ENCODE results near the gene HCN3. TPM values are rescaled to one million over a fixed set of nuclear protein-coding genes. Genes with fewer than 3 reads are reported as not detected.
"Not testable (repeated sequence)": the region's sequence is repeated elsewhere in the genome, so short reads cannot be mapped to it uniquely, and the experiment has no call there.

HCN3 gene
- 10 to 100 TPM in 1 of 5 donors, 1 to 10 TPM in 4; 1.1 to 13.6 (median 2.7) TPM for total RNA-seq
- polyA plus RNA-seq = 1 to 10 TPM in 2 of 3 donors, under 1 TPM in 1; 0.46 to 3.1 (median 1.1) TPM
- long read RNA-seq, donor 1, partial matches to known transcripts = 0 of 1 reads
- long read RNA-seq, donor 1, other reads (novel, unspliced or antisense) = 0 of 1 reads
- long read RNA-seq, donor 2 = 0 reads
- long read RNA-seq, donor 3 = 0 reads
- long read RNA-seq, donor 4 = 0 reads
- long read RNA-seq, donor 5 = 0 reads
- long read RNA-seq, donor 6 = 0 reads
- long read RNA-seq, donor 7, partial matches to known transcripts = 0 of 1 reads
- long read RNA-seq, donor 7, other reads (novel, unspliced or antisense) = 0 of 1 reads
- long read RNA-seq, donor 8 = 0 reads
- long read RNA-seq, donor 9 = 0 reads
- long read RNA-seq, donor 10 = 0 reads

- intact Hi-C loops (cut with DNase I; ENCODE audit: low total_unique reads) = no loop called here
- Histone ChIP-seq H3K4me3 (peak within 1 kb of the TSS; percentile 73 to 93 (median 82)), H3K4me1 (peaks cover 15 to 35% (median 29%) of the 10 kb centered on the region in 4 donors), H3K36me3 (peaks cover 0 to 3% (median under 1%) of the 10 kb centered on the region in 4 donors), H3K9me3 (no peaks in the 10 kb centered on the region), H3K27ac (peak within 1 kb of the TSS; percentile 61 to 83 (median 72)), H3K27me3 (no peaks in the 10 kb centered on the region)
- peak; percentile 99 for DNase-seq
- TF ChIP-seq CTCF (IDR thresholded peaks at IDR 0.05) (peak in 5 of 7 experiments; percentile 8 to 88 (median 64)), POLR2A (IDR thresholded peaks at IDR 0.05) (no peak), EP300 (IDR thresholded peaks at IDR 0.05) (no peak), POLR2AphosphoS5 (IDR thresholded peaks at IDR 0.05) (peak in 2 of 3 donors; percentile 17 to 84)
- WGBS, 5 donors = 1 to 3% (median 2%) methylated on average over 20 to 68 of the region's 68 CpGs
Observed at GRCh38 chr1:155277070-155277901, at the start of gene HCN3. TSS of gene HCN3 (plus strand) at chr1:155277463. CDS start at chr1:155277591, 128 bp downstream.

- Histone ChIP-seq H3K27ac (peak overlapping the region; percentile 76 to 94 (median 90)), H3K4me3 (peak overlapping the region; percentile 55 to 68 (median 63)), H3K9me3 (no peaks in the 10 kb centered on the region), H3K27me3 (no peaks in the 10 kb centered on the region), H3K4me1 (peaks cover 14 to 47% (median 31%) of the 10 kb centered on the region in 4 donors), H3K36me3 (no peaks in the 10 kb centered on the region)
- WGBS, 5 donors = 44 to 50% (median 49%) methylated on average over 9 of the region's 9 CpGs
- TF ChIP-seq POLR2AphosphoS5 (IDR thresholded peaks at IDR 0.05) (no peak), EP300 (IDR thresholded peaks at IDR 0.05) (peak; percentile 4), CTCF (IDR thresholded peaks at IDR 0.05) (no peak)
- intact Hi-C loops (cut with DNase I; ENCODE audit: low total_unique reads) = loop anchor here (10.0 kb wide), 1 partner anchor 53 kb away; the partner anchor contains the start of genes KRTCAP2 and TRIM46
- DNase-seq = no peak
Observed at GRCh38 chr1:155228096-155228427, 49.2 kb upstream of the HCN3 start.

- Histone ChIP-seq H3K36me3 (peaks cover 8 to 13% (median 13%) of the 10 kb centered on the region in 4 donors), H3K4me1 (peaks cover 13 to 29% (median 18%) of the 10 kb centered on the region in 4 donors)
- H3K27ac ChIP-seq; intact Hi-C loops (cut with DNase I; ENCODE audit: low total_unique reads); H3K27me3 ChIP-seq; H3K4me3 ChIP-seq; H3K9me3 ChIP-seq; DNase-seq: not testable (repeated sequence)
- WGBS, 5 donors = 61 to 92% (median 71%) methylated on average over 3 of the region's 3 CpGs
Observed at GRCh38 chr1:155231302-155231701, 46.0 kb upstream of the HCN3 start.

GRCh38 chr1:155232001-155232978 lies 45.0 kb upstream of the HCN3 start:
- H3K9me3 ChIP-seq; H3K27me3 ChIP-seq; intact Hi-C loops (cut with DNase I; ENCODE audit: low total_unique reads); H3K4me3 ChIP-seq: not testable (repeated sequence)
- peaks cover 8 to 20% (median 14%) of the 10 kb centered on the region in 4 donors for H3K4me1 ChIP-seq
- peak overlapping the region in 3 of 5 donors; percentile 35 to 62 (median 46) for H3K27ac ChIP-seq
- peaks cover 15 to 23% (median 23%) of the 10 kb centered on the region in 4 donors for H3K36me3 ChIP-seq
- DNase-seq = peak; percentile 47 to 74
- WGBS, 5 donors = 38 to 52% (median 42%) methylated on average over 10 to 13 of the region's 13 CpGs

DNA sequence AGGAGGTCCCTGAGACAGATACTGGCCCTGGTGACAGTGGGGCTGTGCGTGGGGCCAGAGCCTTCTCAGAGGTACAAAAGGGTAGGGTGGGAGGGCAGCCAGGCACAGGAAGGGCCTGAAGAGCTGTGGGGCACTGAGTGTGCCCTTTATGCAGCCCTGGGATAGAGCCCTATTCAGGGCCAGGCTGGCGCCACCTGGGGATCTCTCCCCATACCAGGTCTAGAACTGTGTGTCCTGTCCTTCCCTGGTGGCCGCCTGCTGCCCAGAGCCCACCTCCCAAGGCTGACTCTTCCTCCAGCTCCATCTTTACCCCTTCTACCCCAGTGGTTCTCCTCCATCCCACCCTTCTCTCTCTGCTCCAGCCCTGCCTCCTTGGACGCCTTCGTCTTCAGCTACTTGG lies 43.8 kb upstream of the HCN3 start:
- Histone ChIP-seq H3K4me1 (peaks cover 3 to 13% (median 7%) of the 10 kb centered on the region in 4 donors), H3K36me3 (peaks cover 22 to 33% (median 32%) of the 10 kb centered on the region in 4 donors)
- DNase-seq; H3K27ac ChIP-seq; H3K4me3 ChIP-seq; intact Hi-C loops (cut with DNase I; ENCODE audit: low total_unique reads); H3K9me3 ChIP-seq; H3K27me3 ChIP-seq: not testable (repeated sequence)
- WGBS, 5 donors = 86 to 100% (median 95%) methylated on average over 1 to 2 of the region's 5 CpGs; no CpG with 5 or more reads in 1 of the 5 donors

DNA sequence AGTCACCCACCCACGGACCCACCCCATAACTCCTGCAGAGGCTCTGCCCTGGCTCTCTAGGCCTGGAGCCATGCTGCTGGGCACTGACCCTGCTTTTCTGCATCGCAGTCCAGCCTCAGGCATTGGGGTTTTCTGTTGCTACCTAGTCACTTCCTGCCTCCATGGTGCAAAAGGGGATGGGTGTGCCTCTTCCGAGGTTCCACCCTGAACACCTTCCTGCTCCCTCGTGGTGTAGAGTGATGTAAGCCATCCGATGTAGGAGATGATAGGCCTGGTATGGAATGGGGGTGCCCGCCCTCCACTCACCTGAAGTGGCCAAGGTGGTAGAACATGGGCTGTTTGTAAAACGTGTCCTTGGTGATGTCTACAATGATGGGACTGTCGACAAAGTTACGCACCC lies 41.9 kb upstream of the HCN3 start:
- DNase-seq; intact Hi-C loops (cut with DNase I; ENCODE audit: low total_unique reads); H3K27me3 ChIP-seq; H3K9me3 ChIP-seq; H3K4me3 ChIP-seq; H3K27ac ChIP-seq: not testable (repeated sequence)
- Histone ChIP-seq H3K4me1 (peaks cover 7 to 20% (median 17%) of the 10 kb centered on the region in 4 donors), H3K36me3 (peaks cover 22 to 47% (median 45%) of the 10 kb centered on the region in 4 donors)
- WGBS, 5 donors = 88 to 98% (median 91%) methylated on average over 5 to 8 of the region's 9 CpGs
